ENCODE measurements around the gene TFCP2L1.

GRCh38 chr2:121189011-121189410, 96.0 kb downstream of the TFCP2L1 start:
- no peak for TF ChIP-seq POLR2A (IDR thresholded peaks at IDR 0.05)
- no peak for TF ChIP-seq CTCF (IDR thresholded peaks at IDR 0.05)
- no peak for TF ChIP-seq POLR2AphosphoS5 (IDR thresholded peaks at IDR 0.05)
- TF ChIP-seq EP300 (IDR thresholded peaks at IDR 0.05): no peak
